HL-60 (cell line): Measurements from ENCODE around the gene WDR38.

Experiments used
- GABPA ChIP-seq: IDR thresholded peaks from 2 replicates; pipeline ENCODE4 v1.6.1; 2012; ENCODE audit warnings: low read depth
- POLR2AphosphoS5 ChIP-seq: IDR thresholded peaks from 2 replicates; pipeline ENCODE4 v1.6.1; 2012; ENCODE audit warnings: low read depth
- REST ChIP-seq: IDR thresholded peaks from 2 replicates; pipeline ENCODE4 v1.6.1; 2012; ENCODE audit warnings: low read depth; ENCODE audit not compliant: insufficient replicate concordance
- SPI1 ChIP-seq: IDR thresholded peaks from 2 replicates; pipeline ENCODE4 v1.6.1; 2012; ENCODE audit warnings: low read depth, mild to moderate bottlenecking, borderline replicate concordance
- TF ChIP-seq, protein P1 (sequence below): IDR thresholded peaks from one replicate; pipeline ENCODE4 v1.5.1; 2011; ENCODE audit warnings: low read length, control low read depth, inconsistent platforms; ENCODE audit not compliant: insufficient read depth

DNA sequence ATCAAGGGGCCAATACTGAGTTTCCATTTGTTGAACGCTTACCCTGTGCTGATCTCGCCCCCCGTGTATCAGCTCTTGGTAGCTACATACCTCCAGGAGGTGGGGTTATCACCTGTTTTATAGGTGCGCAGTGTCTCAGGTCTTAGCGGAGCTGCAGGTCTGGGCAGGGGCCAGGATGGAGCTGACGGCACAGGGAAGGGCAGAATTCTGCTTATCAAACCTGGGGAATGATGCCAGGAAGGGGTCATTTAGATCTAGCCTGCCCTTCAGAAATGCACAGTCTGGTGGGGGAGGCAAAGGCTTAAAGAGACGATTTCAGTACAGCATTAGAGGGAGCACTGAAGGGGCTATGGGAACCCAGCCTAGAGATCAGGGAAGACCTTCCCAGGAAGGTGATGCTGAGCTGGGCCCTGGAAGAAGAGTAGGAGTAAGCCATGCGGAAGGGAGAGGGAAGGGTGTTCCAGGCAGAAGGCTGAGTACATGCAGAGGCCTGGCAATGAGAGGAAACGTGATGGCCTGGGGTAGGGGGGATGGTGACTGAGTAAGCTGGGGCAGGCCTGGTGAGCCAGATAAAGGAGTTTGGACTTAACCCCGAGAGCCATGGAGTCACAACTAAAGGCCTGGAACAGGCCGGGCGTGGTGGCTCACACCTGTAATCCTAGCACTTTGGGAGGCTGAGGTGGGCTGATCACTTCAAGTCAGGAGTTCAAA, 44.9 kb upstream of the WDR38 start:
- TF ChIP-seq, protein P1, sequence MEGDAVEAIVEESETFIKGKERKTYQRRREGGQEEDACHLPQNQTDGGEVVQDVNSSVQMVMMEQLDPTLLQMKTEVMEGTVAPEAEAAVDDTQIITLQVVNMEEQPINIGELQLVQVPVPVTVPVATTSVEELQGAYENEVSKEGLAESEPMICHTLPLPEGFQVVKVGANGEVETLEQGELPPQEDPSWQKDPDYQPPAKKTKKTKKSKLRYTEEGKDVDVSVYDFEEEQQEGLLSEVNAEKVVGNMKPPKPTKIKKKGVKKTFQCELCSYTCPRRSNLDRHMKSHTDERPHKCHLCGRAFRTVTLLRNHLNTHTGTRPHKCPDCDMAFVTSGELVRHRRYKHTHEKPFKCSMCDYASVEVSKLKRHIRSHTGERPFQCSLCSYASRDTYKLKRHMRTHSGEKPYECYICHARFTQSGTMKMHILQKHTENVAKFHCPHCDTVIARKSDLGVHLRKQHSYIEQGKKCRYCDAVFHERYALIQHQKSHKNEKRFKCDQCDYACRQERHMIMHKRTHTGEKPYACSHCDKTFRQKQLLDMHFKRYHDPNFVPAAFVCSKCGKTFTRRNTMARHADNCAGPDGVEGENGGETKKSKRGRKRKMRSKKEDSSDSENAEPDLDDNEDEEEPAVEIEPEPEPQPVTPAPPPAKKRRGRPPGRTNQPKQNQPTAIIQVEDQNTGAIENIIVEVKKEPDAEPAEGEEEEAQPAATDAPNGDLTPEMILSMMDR = no peak
- no peak for TF ChIP-seq POLR2AphosphoS5
- no peak for TF ChIP-seq GABPA
- no peak for TF ChIP-seq REST
- TF ChIP-seq SPI1 = no peak
